Heart right ventricle (tissue), 16 donors: ENCODE results near the gene KNDC1. TPM values are rescaled to one million over a fixed set of nuclear protein-coding genes. Genes with fewer than 3 reads are reported as not detected.

Experiments used
- ATAC-seq, 8 donors: fragments of 200-7000 bp; cut with Tn5 transposase; one replicate each; pipeline ENCODE4 v1.9.1; 2020; ENCODE audit warnings: mild to moderate bottlenecking in 8 of 8, moderate library complexity in 8 of 8, moderate number of reproducible peaks in 1 of 8
- DNase-seq, 2 donors: peaks; one replicate each; pipeline ENCODE4 v3.0.0-alpha.2; 2020
- H3K27ac ChIP-seq, 10 donors: fragments of 200-600 bp; sonication (generic) in 2 of 10; one replicate each; pipeline versions ENCODE4 v1.5.0 to v1.8.0; 2020 to 2022; ENCODE audit warnings: mild to moderate bottlenecking in 3 of 10
- H3K27me3 ChIP-seq, 7 donors: fragments of 200-600 bp; one replicate each; pipeline ENCODE4 v1.8.0; 2021 to 2022; ENCODE audit warnings: mild to moderate bottlenecking in 2 of 7
- H3K36me3 ChIP-seq, 9 donors: fragments of 200-600 bp; sonication (generic) in 1 of 9; one replicate each; pipeline versions ENCODE4 v1.5.0 to v1.8.0; 2020 to 2022; ENCODE audit warnings: mild to moderate bottlenecking in 2 of 9
- H3K4me1 ChIP-seq, 9 donors: fragments of 200-600 bp; sonication (generic) in 1 of 9; one replicate each; pipeline versions ENCODE4 v1.5.0 to v1.8.0; 2020 to 2022; ENCODE audit warnings: mild to moderate bottlenecking in 4 of 9
- H3K4me3 ChIP-seq, 10 donors: fragments of 200-600 bp; sonication (generic) in 2 of 10; one replicate each; pipeline versions ENCODE4 v1.5.0 to v1.8.0; 2020 to 2022; ENCODE audit warnings: mild to moderate bottlenecking in 7 of 10, moderate library complexity in 2 of 10
- H3K9me3 ChIP-seq, 11 donors: fragments of 200-600 bp in 10 of 11; sonication (generic) in 2 of 11; one replicate each; pipeline versions ENCODE4 v1.5.0 to v1.8.0; 2013 to 2022; ENCODE audit warnings: mild to moderate bottlenecking in 2 of 11, control low read depth in 1 of 11, moderate library complexity in 1 of 11
- CTCF ChIP-seq, 9 donors: fragments of 200-600 bp; sonication (generic) in 2 of 9; IDR thresholded peaks; one replicate each; pipeline versions ENCODE4 v1.5.0 to v1.8.0; 2021 to 2022; ENCODE audit warnings: antibody characterized with exemption in 9 of 9, mild to moderate bottlenecking in 5 of 9, moderate library complexity in 1 of 9
- WGBS, 2 donors: extraction: QIAGEN DNeasy Blood & Tissue Kit; methylation state at CpG; one replicate each; pipeline ENCODE4 v1.1.7; 2013; ENCODE audit warnings: inconsistent platforms in 1 of 2; 5-methylcytosine and 5-hydroxymethylcytosine counted together
- intact Hi-C, 10 donors: fragments of 100-400 bp; cut with DNase I; formaldehyde crosslinking; loops; one replicate each; pipeline versions ENCODE4 v1.11.1 to v1.14.2; 2022
- polyA plus RNA-seq, 2 donors: library from polyadenylated mRNA; stranded (reverse); fragments of 200-250 nt; gene quantifications; one replicate each; pipeline ENCODE4 v1.2.3, GENCODE V29; 2013
- total RNA-seq, 10 donors: library from RNA; stranded (reverse); fragmentation: NEBNext Ultra II Directional in 3 of 10; extraction: Animal tissue kit (Norgen Biotek cat#: 25700) in 3 of 10; gene quantifications; one replicate each; pipeline versions ENCODE4 v1.2.1 to v1.2.4, GENCODE V29; 2021 to 2023
- donor health status: Arrhythmogenic right ventricular cardiomyopathy.
- donor health status: ischemic (EF 13 %, LVEDD 7.1; RV severe dilation, severe dysfunction).
- donor health status: healthy with polysubstance abuse.
- donor health status: DM: no; HTN: yes; CAD: no.
- donor health status: DM: no; HTN: no; CAD: no.
- donor health status: ischemic (EF 25% LVEDD 6.9; RV normal size, moderate dysfunction).
- donor health status: ischemic (EF 25% LVEDD 5.7; RV mildly dilated, moderate dysfunction).
- donor health status: healthy.
- donor health status: DM: yes; HTN: yes; CAD: no.
- donor health status: Ischemic cardiomyopathy.
- donor health status: ischemic (EF 35%, LVEDD 5.7; RV mildly dilated, moderate dysfunction).
- donor health status: nonischemic (EF 11% LVEDD 7.7; RV severe dilation, severe dysfunction).
- donor health status: DM: yes; HTN: yes; CAD: no.
- donor health status: PGD.
- donor health status: ischemic (EF 29% LVEDD 5.4; RV normal size, mild dysfunction).
- donor health status: nonischemic (EF 23%, LVEDD 6.1; RV moderate dilation, normal function).

The KNDC1 gene
- total and polyA plus RNA-seq, 12 donors, result 0.04 to 0.88 (median 0.14) TPM; not detected in 3

- H3K4me3 ChIP-seq, result no peak overlapping the region
- H3K27me3 ChIP-seq, result peaks cover 0 to 39% (median 21%) of the 10 kb centered on the region in 7 donors
- H3K9me3 ChIP-seq, result peaks cover 0 to 11% (median 0%) of the 10 kb centered on the region in 11 donors
- no peaks in the 10 kb centered on the region for H3K4me1 ChIP-seq
- ATAC-seq (no peak), DNase-seq (no peak)
- no peaks in the 10 kb centered on the region for H3K36me3 ChIP-seq
- intact Hi-C loops, result no loop called here
- no peak for TF ChIP-seq CTCF (IDR thresholded peaks at IDR 0.05)
- 90 to 92% methylated on average over 12 of the region's 12 CpGs for WGBS, 2 donors
- no peak overlapping the region for H3K27ac ChIP-seq
These were observed 17.6 kb downstream of the KNDC1 start for GRCh38 chr10:133177380-133178157.

GRCh38 chr10:133178357-133179127 lies 18.5 kb downstream of the KNDC1 start:
- Histone ChIP-seq H3K27me3 (peaks cover 0 to 33% (median 21%) of the 10 kb centered on the region in 7 donors), H3K36me3 (no peaks in the 10 kb centered on the region), H3K4me1 (no peaks in the 10 kb centered on the region), H3K4me3 (no peak overlapping the region), H3K9me3 (peaks cover 0 to 11% (median 0%) of the 10 kb centered on the region in 11 donors), H3K27ac (no peak overlapping the region)
- WGBS, 2 donors, result 92 to 93% methylated on average over 29 of the region's 29 CpGs
- DNase-seq, result no peak
- no peak for TF ChIP-seq CTCF (IDR thresholded peaks at IDR 0.05)
- intact Hi-C loops, result no loop called here
- no peak for ATAC-seq

GRCh38 chr10:133179128-133179520 lies 19.1 kb downstream of the KNDC1 start:
- H3K27ac ChIP-seq, result no peak overlapping the region
- no peak for DNase-seq
- 77 to 81% methylated on average over 11 of the region's 11 CpGs for WGBS, 2 donors
- no peak overlapping the region for H3K4me3 ChIP-seq
- H3K27me3 ChIP-seq, result peaks cover 0 to 30% (median 21%) of the 10 kb centered on the region in 7 donors
- no peak for TF ChIP-seq CTCF (IDR thresholded peaks at IDR 0.05)
- intact Hi-C loops, result no loop called here
- no peaks in the 10 kb centered on the region for H3K4me1 ChIP-seq
- ATAC-seq, result no peak
- peaks cover 0 to 11% (median 0%) of the 10 kb centered on the region in 11 donors for H3K9me3 ChIP-seq
- no peaks in the 10 kb centered on the region for H3K36me3 ChIP-seq

- Histone ChIP-seq H3K4me1 (no peaks in the 10 kb centered on the region), H3K27me3 (peaks cover 0 to 30% (median 21%) of the 10 kb centered on the region in 7 donors), H3K36me3 (no peaks in the 10 kb centered on the region), H3K4me3 (no peak overlapping the region), H3K9me3 (peaks cover 0 to 11% (median 0%) of the 10 kb centered on the region in 11 donors), H3K27ac (no peak overlapping the region)
- intact Hi-C loops, result no loop called here
- 75% methylated on average over 26 of the region's 26 CpGs for WGBS, 2 donors
- ATAC-seq, result no peak
- no peak for TF ChIP-seq CTCF (IDR thresholded peaks at IDR 0.05)
- DNase-seq, result no peak
These were observed 19.6 kb downstream of the KNDC1 start for GRCh38 chr10:133179651-133180050.
